Measurements from ENCODE around the gene CIDEC.

CIDEC gene

DNA sequence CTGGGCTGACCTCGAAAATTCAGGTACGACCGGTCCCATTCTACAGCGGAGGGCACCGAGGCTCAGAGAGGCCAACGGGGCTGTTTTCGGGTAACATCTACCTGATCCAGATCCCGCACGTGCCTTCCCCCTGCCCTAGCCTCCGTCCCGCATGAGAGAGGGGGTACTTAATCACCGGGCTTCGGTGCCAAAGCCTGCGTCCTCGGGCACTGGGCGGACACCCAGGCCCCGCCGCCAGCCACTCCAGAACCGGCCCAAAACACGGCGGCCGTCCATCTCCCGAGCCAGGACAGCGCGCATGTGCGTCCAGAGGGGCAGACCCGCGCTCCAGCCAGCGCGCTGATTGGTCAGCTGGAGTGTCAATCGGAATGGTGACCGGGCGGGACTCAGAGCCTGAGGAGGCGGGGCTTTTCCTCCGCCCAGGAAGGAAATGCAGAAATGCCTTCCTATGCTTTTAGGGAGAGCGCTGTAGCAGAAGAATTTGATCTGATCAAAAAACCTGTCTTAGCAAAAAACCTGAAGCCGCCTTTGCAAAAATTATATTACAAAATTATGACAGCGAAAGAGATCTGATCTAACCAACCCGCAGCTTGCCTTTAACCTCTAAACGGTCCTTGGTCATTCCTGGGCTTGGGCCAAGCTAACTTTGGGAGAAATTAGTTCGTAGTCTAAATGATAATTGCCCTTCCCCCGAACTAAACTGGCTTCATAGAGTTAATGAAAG, 36.2 kb downstream of the CIDEC start, which contains the start of gene RPUSD3:
Gene RPUSD3 (minus strand): TSS at position 294 of the 724 bp plus-strand sequence. CDS start 18 bp downstream, at position 276.
- peak; percentile 98 for DNase-seq

- DNase-seq = no peak
Observed at GRCh38 chr3:9841015-9841414, 39.0 kb downstream of the CIDEC start.

GRCh38 chr3:9838856-9839255, 41.2 kb downstream of the CIDEC start:
- no peak for DNase-seq

GRCh38 chr3:9837701-9838582, 42.1 kb downstream of the CIDEC start:
- no peak for DNase-seq

- DNase-seq = no peak
Observed at GRCh38 chr3:9834520-9835380, 45.3 kb downstream of the CIDEC start.

DNA sequence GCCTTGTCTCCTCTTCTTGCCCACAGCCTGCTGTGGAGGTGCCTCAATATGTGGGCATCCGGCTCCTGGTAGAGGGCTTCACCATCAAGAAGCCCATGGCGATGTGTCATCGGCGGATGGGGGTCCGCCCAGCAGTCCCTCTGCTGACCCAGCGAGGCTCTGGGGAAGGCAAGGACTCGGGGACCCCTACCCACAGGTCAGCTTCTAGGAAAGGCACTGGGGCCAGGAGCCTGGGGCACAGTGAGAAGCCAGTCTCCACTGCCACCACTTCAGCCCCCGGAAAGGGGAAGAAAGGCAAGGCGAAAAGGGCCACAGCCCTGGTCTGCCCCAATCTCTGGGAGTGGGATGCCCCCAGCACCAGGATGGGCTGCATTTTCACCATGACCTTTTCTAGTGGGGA, 47.0 kb downstream of the CIDEC start:
- no peak for DNase-seq

- DNase-seq = no peak
Observed at GRCh38 chr3:9831253-9831652, 48.8 kb downstream of the CIDEC start.

- DNase-seq = no peak
Observed at GRCh38 chr3:9828801-9829755, 51.0 kb downstream of the CIDEC start.

DNA sequence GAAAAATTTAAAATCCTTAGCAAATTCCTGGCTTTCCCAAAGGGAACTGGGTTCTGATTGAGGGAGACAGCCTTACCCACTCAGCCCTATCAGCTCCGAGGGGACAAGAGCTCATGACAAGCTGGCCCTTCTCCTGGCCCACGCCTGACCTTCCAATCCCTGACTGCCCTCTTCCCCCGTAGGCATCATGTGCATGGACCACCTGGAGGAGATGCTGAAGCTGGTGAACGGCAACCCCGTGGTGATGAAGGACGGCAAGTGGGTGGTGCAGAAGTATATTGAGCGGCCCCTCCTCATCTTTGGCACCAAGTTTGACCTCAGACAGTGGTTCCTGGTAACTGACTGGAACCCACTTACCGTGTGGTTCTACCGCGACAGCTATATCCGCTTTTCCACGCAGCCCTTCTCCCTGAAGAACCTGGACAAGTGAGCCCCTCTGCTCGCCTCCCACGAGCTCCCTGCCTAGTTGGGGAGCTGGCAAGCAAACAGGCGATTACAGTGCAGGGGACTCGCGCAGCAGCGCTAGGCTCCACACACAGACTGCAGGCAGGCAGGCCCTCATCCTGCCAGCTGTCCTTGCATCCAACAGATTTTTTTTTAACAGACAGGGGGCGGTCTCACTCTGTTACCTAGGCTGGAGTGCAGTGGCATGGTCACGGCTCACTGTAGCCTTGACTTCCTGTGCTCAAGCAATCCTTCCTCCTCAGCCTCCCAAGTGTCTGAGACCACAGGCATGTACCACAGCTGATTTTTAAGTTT, 53.1 kb downstream of the CIDEC start:
- no peak for DNase-seq

GRCh38 chr3:9825451-9826040, 54.5 kb downstream of the CIDEC start:
- no peak for DNase-seq

DNA sequence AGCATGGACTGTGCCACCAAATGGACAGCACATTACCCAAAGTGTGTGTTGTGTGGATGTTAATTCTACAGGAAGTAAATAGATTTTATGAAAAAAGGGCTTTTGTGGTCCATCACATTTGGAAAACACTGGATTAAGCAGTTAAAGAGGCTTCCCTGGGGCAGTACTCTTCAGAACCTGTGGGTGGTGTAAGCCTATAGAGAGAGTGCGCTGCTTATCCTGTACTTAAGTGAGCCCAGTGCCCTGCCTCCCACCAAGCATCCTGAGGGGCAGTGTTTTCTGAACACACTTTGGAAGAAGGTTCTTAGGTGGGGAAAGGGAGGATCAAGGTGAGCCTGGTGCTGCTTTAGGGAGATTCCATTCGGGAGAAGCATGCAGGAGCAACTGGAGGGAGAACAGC, 59.1 kb downstream of the CIDEC start:
- no peak for DNase-seq

DNA sequence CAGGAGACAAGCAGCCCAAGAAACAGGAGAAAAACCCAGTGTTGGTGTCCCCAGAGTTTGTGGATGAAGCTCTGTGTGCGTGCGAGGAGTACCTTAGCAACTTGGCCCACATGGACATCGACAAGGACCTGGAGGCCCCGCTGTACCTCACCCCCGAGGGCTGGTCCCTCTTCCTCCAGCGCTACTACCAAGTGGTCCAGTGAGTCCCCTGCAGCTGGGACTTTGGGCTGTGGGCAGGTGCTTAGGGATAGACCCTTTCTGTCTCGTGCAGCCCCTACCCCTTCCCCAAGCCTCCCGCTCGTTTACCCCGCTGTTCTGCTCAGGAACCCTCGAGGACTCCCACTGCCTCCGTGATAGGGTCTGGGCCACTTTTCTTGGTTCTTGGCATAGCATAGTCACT, 59.5 kb downstream of the CIDEC start:
- DNase-seq = no peak

GRCh38 chr3:9818666-9819335, 61.3 kb downstream of the CIDEC start:
- no peak for DNase-seq

DNA sequence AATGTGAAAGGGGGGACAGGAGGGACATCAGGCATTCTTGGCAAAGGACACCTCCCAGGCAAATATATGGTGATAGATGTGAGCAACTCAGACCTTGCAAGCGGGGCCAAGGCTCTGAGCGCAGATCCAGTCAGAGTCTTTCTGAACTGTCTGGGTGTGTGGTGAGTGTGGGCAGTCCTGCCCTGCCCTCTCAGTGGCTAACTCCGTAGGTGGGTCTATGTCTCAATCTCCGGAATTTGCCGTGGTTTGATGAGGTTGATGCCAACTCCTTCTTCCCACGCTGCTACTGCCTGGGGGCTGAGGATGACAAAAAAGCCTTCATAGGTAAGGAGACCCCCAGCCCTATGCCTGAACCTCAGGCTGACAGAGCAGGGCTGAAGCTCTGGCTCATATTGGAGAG, 62.6 kb downstream of the CIDEC start:
- no peak for DNase-seq

All from right hindlimb (tissue), 1 donor.